Adrenal gland (tissue), 12 donors: Measurements from ENCODE around the gene GALNT9. TPM values are rescaled to one million over a fixed set of nuclear protein-coding genes. Genes with fewer than 3 reads are reported as not detected.

Experiments used
- DNase-seq, 7 donors: peaks; one replicate each; pipeline ENCODE4 v3.0.0-alpha.2; 2019 to 2020
- H3K27ac ChIP-seq, 5 donors: fragments of 200-600 bp; sonication (generic) in 4 of 5; 1 replicate in 3 of 5; 2 replicates in 2 of 5; pipeline versions ENCODE4 v1.5.1 to v1.8.0; 2016 to 2020; ENCODE audit warnings: mild to moderate bottlenecking in 1 of 5
- H3K27me3 ChIP-seq: fragments of 200-600 bp; 2 replicates; pipeline ENCODE4 v1.8.0; 2021
- H3K36me3 ChIP-seq, 2 donors: fragments of 200-600 bp; replicated peaks in 1 of 2; 1 replicate in 1 of 2; 2 replicates in 1 of 2; pipeline versions ENCODE4 v1.5.1 to v1.8.0; 2018 to 2022
- H3K4me1 ChIP-seq, 2 donors: fragments of 200-600 bp; replicated peaks in 1 of 2; 1 replicate in 1 of 2; 2 replicates in 1 of 2; pipeline versions ENCODE4 v1.5.1 to v1.8.0; 2018 to 2021
- H3K4me3 ChIP-seq, 4 donors: fragments of 200-600 bp; sonication (generic) in 3 of 4; one replicate each; pipeline ENCODE4 v1.5.1; 2016 to 2018
- H3K9me3 ChIP-seq, 3 donors: fragments of 200-600 bp; sonication (generic) in 1 of 3; replicated peaks in 1 of 3; 1 replicate in 2 of 3; 2 replicates in 1 of 3; pipeline versions ENCODE4 v1.5.1 to v1.8.0; 2016 to 2021
- CTCF ChIP-seq, 6 experiments: fragments of 450-650 bp in 4 of 6; fragments of 200-600 bp in 2 of 6; sonication (generic) in 1 of 6; IDR thresholded peaks; 1 replicate in 5 of 6; 2 replicates in 1 of 6; pipeline versions ENCODE4 v1.5.1 to v1.8.0; 2016 to 2021; ENCODE audit warnings: antibody characterized with exemption in 6 of 6, mild to moderate bottlenecking in 2 of 6, moderate library complexity in 1 of 6
- POLR2A ChIP-seq, 2 donors: fragments of 450-650 bp; IDR thresholded peaks; one replicate each; pipeline ENCODE4 v1.6.1; 2017; ENCODE audit warnings: antibody characterized with exemption in 2 of 2, mild to moderate bottlenecking in 2 of 2, moderate library complexity in 1 of 2
- WGBS, 4 donors: extraction: QIAGEN DNeasy Blood & Tissue Kit in 2 of 4; methylation state at CpG; one replicate each; pipeline versions ENCODE4 v1.1.5 to v1.1.7; 2013 to 2017; 5-methylcytosine and 5-hydroxymethylcytosine counted together
- intact Hi-C, 2 donors: fragments of 100-400 bp; cut with DNase I; formaldehyde crosslinking; loops; one replicate each; pipeline versions ENCODE4 v1.14.1 to v1.15.0; 2022 to 2023
- polyA plus RNA-seq, 3 donors: library from polyadenylated mRNA; stranded (reverse); fragments of 200-250 nt in 2 of 3; fragments of 350-450 nt in 1 of 3; fragmentation: Illumina TruSeq in 1 of 3; extraction: RNeasy Lipid Tissue Mini Kit (QIAGEN cat#74804) in 1 of 3; gene quantifications; one replicate each; pipeline ENCODE4 v1.2.3, GENCODE V29; 2013 to 2014
- total RNA-seq, 9 donors: library from RNA; depleted of rRNA in 4 of 9; stranded (reverse); fragments of >200 nt in 4 of 9; fragments of 120-200 nt in 1 of 9; fragmentation: NEBNext Ultra II Directional in 1 of 9; extraction: Animal tissue kit (Norgen Biotek cat#: 25700) in 1 of 9; gene quantifications; one replicate each; pipeline versions ENCODE4 v1.1.0 to v1.2.4, GENCODE V29; 2013 to 2023
- donor health status: healthy with polysubstance abuse.
- donor health status: Bipolar disorder and iron deficiency.
- donor health status: DM: yes; HTN: yes; CAD: no.
- donor health status: DM: no; HTN: no; CAD: no.
- donor health status: DM: no; HTN: no; CAD: no.
- donor health status: DM: yes; HTN: yes; CAD: no.

The GALNT9 gene
- total and polyA plus RNA-seq, 12 donors: 0.44 to 7.8 (median 1.2) TPM; not detected in 1

GRCh38 chr12:132318618-132319033 lies 10.8 kb downstream of the GALNT9 start:
- no peak for TF ChIP-seq POLR2A (IDR thresholded peaks at IDR 0.05)
- TF ChIP-seq CTCF (IDR thresholded peaks at IDR 0.05): no peak
- DNase-seq: no peak
- Histone ChIP-seq H3K27me3 (peaks cover 4% of the 10 kb centered on the region), H3K27ac (no peak overlapping the region), H3K4me1 (no peaks in the 10 kb centered on the region), H3K36me3 (no peaks in the 10 kb centered on the region), H3K9me3 (no peaks in the 10 kb centered on the region), H3K4me3 (no peak overlapping the region)
- intact Hi-C loops: no loop called here
- 76 to 82% (median 81%) methylated on average over 7 to 19 of the region's 19 CpGs for WGBS, 4 donors

DNA sequence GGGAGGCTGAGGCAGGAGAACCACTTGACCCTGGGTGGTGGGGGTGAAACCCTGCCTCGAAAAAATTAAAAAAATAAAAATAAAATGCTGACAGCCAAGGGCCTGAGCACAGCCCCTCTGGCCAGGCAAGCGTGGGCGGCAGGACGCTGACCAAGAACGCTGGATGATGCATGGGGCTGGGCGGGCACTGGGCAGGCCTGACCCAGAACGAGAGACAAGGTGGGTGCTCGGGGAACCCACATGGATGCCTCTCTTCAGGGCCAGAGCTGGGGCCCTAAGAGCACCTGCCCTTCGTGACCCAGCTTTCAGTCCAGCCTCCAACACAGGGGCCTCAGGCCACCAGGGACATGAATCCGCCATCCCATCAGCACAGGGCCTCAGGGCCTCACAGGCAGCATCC lies 11.3 kb downstream of the GALNT9 start:
- Histone ChIP-seq H3K27me3 (peaks cover 4% of the 10 kb centered on the region), H3K27ac (no peak overlapping the region), H3K9me3 (no peaks in the 10 kb centered on the region), H3K4me3 (no peak overlapping the region), H3K36me3 (no peaks in the 10 kb centered on the region), H3K4me1 (no peaks in the 10 kb centered on the region)
- no peak for DNase-seq
- 77 to 88% (median 87%) methylated on average over 6 to 10 of the region's 10 CpGs for WGBS, 4 donors
- intact Hi-C loops: no loop called here
- no peak for TF ChIP-seq CTCF (IDR thresholded peaks at IDR 0.05)
- no peak for TF ChIP-seq POLR2A (IDR thresholded peaks at IDR 0.05)

GRCh38 chr12:132317233-132317938 lies 12.0 kb downstream of the GALNT9 start:
- 74 to 82% (median 77%) methylated on average over 18 to 19 of the region's 19 CpGs for WGBS, 4 donors
- intact Hi-C loops: no loop called here
- Histone ChIP-seq H3K27ac (no peak overlapping the region), H3K4me3 (no peak overlapping the region), H3K36me3 (no peaks in the 10 kb centered on the region), H3K4me1 (no peaks in the 10 kb centered on the region), H3K9me3 (no peaks in the 10 kb centered on the region), H3K27me3 (peaks cover 4% of the 10 kb centered on the region)
- TF ChIP-seq POLR2A (IDR thresholded peaks at IDR 0.05) (no peak), CTCF (IDR thresholded peaks at IDR 0.05) (no peak)
- no peak for DNase-seq

- TF ChIP-seq CTCF (IDR thresholded peaks at IDR 0.05) (no peak), POLR2A (IDR thresholded peaks at IDR 0.05) (no peak)
- Histone ChIP-seq H3K27me3 (peaks cover 4% of the 10 kb centered on the region), H3K36me3 (no peaks in the 10 kb centered on the region), H3K4me1 (no peaks in the 10 kb centered on the region), H3K4me3 (no peak overlapping the region), H3K9me3 (no peaks in the 10 kb centered on the region), H3K27ac (no peak overlapping the region)
- DNase-seq: no peak
- WGBS, 4 donors: 57 to 70% (median 64%) methylated on average over 11 to 17 of the region's 17 CpGs
- intact Hi-C loops: no loop called here
Observed at GRCh38 chr12:132316497-132317232, 12.7 kb downstream of the GALNT9 start.
